Measurements from ENCODE around the gene SLC8A1. TPM values are rescaled to one million over a fixed set of nuclear protein-coding genes. Genes with fewer than 3 reads are reported as not detected.

Gene SLC8A1
- total RNA-seq, 2 donors from 2014 or later, result 4.7 to 6.3 TPM

DNA sequence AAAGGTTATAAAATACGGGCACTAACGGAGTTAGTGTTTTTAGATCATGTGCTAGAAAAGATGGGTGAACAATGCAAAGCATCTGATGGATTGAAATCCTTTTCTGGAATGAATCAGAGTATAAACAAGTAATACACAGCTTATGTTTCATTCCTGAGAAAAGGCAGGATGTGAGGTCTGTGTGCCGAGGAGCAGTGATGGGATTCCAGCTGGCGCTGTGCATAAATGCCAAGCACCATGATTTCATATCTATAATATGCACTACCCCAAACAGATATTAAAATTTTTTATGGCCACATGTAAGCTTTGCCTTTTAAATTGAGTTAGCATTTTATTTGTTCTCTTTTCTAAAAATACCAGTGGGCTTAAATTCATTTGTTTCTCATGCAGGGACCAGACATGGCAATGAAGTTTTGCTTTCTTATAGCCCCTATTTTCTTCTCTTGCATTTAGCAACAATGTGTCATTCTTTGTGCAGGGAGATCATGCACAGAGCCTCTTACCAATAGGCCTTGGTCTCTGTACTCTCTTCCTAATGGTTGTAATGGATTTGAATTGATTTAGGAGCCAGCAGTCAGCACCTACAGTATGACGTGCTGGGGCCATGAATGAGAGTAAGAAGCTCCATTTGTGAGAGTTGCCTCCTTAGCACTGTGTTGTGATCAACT is 323.9 kb downstream of the SLC8A1 start:
- no peaks in the 10 kb centered on the region for H3K27me3 ChIP-seq (ENCODE audit: control insufficient read depth, insufficient read depth, low read length, poor library complexity, severe bottlenecking)
- Mint-ChIP-seq H3K4me1 (peaks cover 27% of the 10 kb centered on the region), H3K4me3 (no peak overlapping the region), H3K36me3 (ENCODE audit: low read depth) (no peaks in the 10 kb centered on the region), H3K27ac (no peak overlapping the region), H3K27me3 (ENCODE audit: insufficient read depth) (no peaks in the 10 kb centered on the region), H3K9me3 (no peaks in the 10 kb centered on the region)
- no peak overlapping the region for H3K4me3 ChIP-seq (ENCODE audit: low read length)
- TF ChIP-seq, protein P1, sequence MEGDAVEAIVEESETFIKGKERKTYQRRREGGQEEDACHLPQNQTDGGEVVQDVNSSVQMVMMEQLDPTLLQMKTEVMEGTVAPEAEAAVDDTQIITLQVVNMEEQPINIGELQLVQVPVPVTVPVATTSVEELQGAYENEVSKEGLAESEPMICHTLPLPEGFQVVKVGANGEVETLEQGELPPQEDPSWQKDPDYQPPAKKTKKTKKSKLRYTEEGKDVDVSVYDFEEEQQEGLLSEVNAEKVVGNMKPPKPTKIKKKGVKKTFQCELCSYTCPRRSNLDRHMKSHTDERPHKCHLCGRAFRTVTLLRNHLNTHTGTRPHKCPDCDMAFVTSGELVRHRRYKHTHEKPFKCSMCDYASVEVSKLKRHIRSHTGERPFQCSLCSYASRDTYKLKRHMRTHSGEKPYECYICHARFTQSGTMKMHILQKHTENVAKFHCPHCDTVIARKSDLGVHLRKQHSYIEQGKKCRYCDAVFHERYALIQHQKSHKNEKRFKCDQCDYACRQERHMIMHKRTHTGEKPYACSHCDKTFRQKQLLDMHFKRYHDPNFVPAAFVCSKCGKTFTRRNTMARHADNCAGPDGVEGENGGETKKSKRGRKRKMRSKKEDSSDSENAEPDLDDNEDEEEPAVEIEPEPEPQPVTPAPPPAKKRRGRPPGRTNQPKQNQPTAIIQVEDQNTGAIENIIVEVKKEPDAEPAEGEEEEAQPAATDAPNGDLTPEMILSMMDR (conservative IDR thresholded peaks at IDR 0.05), result no peak
- no peak for DNase-seq
- H3K9me3 ChIP-seq (ENCODE audit: control insufficient read depth, low read length), result no peaks in the 10 kb centered on the region
- no peak overlapping the region for H3K9ac ChIP-seq (ENCODE audit: extremely low read depth, low read length, poor library complexity, severe bottlenecking)
- H3K36me3 ChIP-seq (ENCODE audit: control insufficient read depth, insufficient read depth, low read length), result no peaks in the 10 kb centered on the region
- no peaks in the 10 kb centered on the region for H3K4me1 ChIP-seq (ENCODE audit: control insufficient read depth, insufficient read depth, low read length)
- H3K27ac ChIP-seq (ENCODE audit: low read depth, low read length), result no peak overlapping the region
- WGBS, 2 experiments (ENCODE audit: insufficient coverage in 1 of 2, insufficient read length in 1 of 2), result 98 to 100% methylated on average over 3 to 5 of the region's 5 CpGs

DNA sequence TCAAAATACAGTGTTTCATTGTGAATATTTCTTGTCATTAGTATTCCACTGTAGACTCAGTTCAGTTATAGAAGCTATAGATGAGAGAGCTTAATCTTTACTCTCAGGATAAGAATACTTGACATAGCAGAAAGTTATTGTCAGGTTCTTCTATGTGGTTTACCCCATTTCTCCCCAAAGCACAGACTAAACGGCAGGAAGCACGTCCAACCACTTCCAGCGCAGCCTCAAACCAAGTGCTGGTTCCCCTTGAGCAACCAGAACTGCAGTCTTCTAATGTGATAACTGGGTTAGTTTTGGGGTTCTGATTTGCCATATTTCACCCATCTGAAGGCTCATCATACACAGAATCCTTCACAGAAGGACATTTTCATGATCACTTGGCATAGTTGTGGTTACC is 324.7 kb downstream of the SLC8A1 start:
- H3K4me1 ChIP-seq (ENCODE audit: control insufficient read depth, insufficient read depth, low read length), result no peaks in the 10 kb centered on the region
- Mint-ChIP-seq H3K4me1 (peaks cover 32% of the 10 kb centered on the region), H3K36me3 (ENCODE audit: low read depth) (no peaks in the 10 kb centered on the region), H3K9me3 (no peaks in the 10 kb centered on the region), H3K27ac (no peak overlapping the region), H3K27me3 (ENCODE audit: insufficient read depth) (no peaks in the 10 kb centered on the region), H3K4me3 (no peak overlapping the region)
- DNase-seq, result no peak
- WGBS, 2 experiments (ENCODE audit: insufficient coverage in 1 of 2, insufficient read length in 1 of 2), result 93% methylated on average over 3 of the region's 3 CpGs; no CpG with 5 or more reads in 1 of the 2 experiments
- H3K9me3 ChIP-seq (ENCODE audit: control insufficient read depth, low read length), result no peaks in the 10 kb centered on the region
- no peak overlapping the region for H3K9ac ChIP-seq (ENCODE audit: extremely low read depth, low read length, poor library complexity, severe bottlenecking)
- no peaks in the 10 kb centered on the region for H3K27me3 ChIP-seq (ENCODE audit: control insufficient read depth, insufficient read depth, low read length, poor library complexity, severe bottlenecking)
- H3K27ac ChIP-seq (ENCODE audit: low read depth, low read length), result no peak overlapping the region
- TF ChIP-seq, protein P1 (conservative IDR thresholded peaks at IDR 0.05), result no peak
- no peak overlapping the region for H3K4me3 ChIP-seq (ENCODE audit: low read length)
- no peaks in the 10 kb centered on the region for H3K36me3 ChIP-seq (ENCODE audit: control insufficient read depth, insufficient read depth, low read length)

DNA sequence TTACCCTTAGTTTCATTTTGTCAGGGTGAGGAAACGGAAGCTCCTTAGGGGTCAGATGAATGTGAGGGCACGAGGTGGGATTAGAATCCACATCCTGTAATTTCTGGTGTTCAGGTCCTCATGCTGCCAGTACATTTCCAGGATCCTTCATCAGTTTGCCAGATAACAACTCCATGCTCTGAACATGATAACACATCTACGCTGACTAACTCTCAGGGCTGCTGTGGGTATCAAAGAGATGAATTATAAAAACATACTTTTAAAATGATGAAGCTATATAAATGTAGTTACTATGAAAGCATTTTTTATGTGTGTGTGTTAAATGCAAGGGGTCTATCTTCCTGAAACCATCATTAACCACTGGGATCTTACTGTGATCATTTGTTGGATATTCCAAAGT is 325.9 kb downstream of the SLC8A1 start:
- 98 to 100% methylated on average over 2 to 3 of the region's 3 CpGs for WGBS, 2 experiments (ENCODE audit: insufficient coverage in 1 of 2, insufficient read length in 1 of 2)
- no peak overlapping the region for H3K27ac Mint-ChIP-seq
- H3K27me3 Mint-ChIP-seq (ENCODE audit: insufficient read depth), result no peaks in the 10 kb centered on the region
- H3K4me1 Mint-ChIP-seq, result peaks cover 29% of the 10 kb centered on the region
- Histone ChIP-seq H3K27me3 (ENCODE audit: control insufficient read depth, insufficient read depth, low read length, poor library complexity, severe bottlenecking) (no peaks in the 10 kb centered on the region), H3K9ac (ENCODE audit: extremely low read depth, low read length, poor library complexity, severe bottlenecking) (no peak overlapping the region), H3K27ac (ENCODE audit: low read depth, low read length) (no peak overlapping the region), H3K4me1 (ENCODE audit: control insufficient read depth, insufficient read depth, low read length) (no peaks in the 10 kb centered on the region), H3K9me3 (ENCODE audit: control insufficient read depth, low read length) (no peaks in the 10 kb centered on the region), H3K4me3 (ENCODE audit: low read length) (no peak overlapping the region), H3K36me3 (ENCODE audit: control insufficient read depth, insufficient read depth, low read length) (no peaks in the 10 kb centered on the region)
- H3K4me3 Mint-ChIP-seq, result no peak overlapping the region
- TF ChIP-seq, protein P1 (conservative IDR thresholded peaks at IDR 0.05), result no peak
- no peaks in the 10 kb centered on the region for H3K36me3 Mint-ChIP-seq (ENCODE audit: low read depth)
- H3K9me3 Mint-ChIP-seq, result no peaks in the 10 kb centered on the region
- no peak for DNase-seq
